ENCODE data around the gene CHST7. TPM values are rescaled to one million over a fixed set of nuclear protein-coding genes. Genes with fewer than 3 reads are reported as not detected.

CHST7 gene
- total RNA-seq, 1 experiment from 2014 or later: 7.7 TPM

GRCh38 chrX:46611658-46612362 is 38.2 kb downstream of the CHST7 start:
- H3K9me2 ChIP-seq (ENCODE audit: insufficient read depth): no peaks in the 10 kb centered on the region
- H3K27ac ChIP-seq (ENCODE audit: low read depth, low read length): no peak overlapping the region
- H3K9ac ChIP-seq (ENCODE audit: low read length): no peak overlapping the region
- no peaks in the 10 kb centered on the region for H3K4me1 ChIP-seq (ENCODE audit: control insufficient read depth in 1 of 2, insufficient read depth in 2 of 2, low read length in 2 of 2)
- ChIA-PET RAD21 (ENCODE audit: low non-redundant PET in 1 of 2, low total read pairs in 2 of 2, uncharacterized antibody in 2 of 2, unreplicated experiment in 2 of 2) (no interaction called here), CTCF (no interaction called here), POLR2A (no interaction called here)
- H3K79me2 ChIP-seq (ENCODE audit: insufficient read depth, low read length): no peaks in the 10 kb centered on the region
- no peaks in the 10 kb centered on the region for H4K20me1 ChIP-seq (ENCODE audit: insufficient read depth)
- no TSS peak for BruUV-seq (replicated peaks)
- H3K4me3 ChIP-seq (replicated peaks in 1 of 2; ENCODE audit: low read depth in 1 of 2, low read length in 2 of 2): no peak overlapping the region
- intact Hi-C loops (cut with micrococcal nuclease): no loop called here
- no peak overlapping the region for H3K4me2 ChIP-seq (ENCODE audit: low read length)
- no peak overlapping the region for H2AFZ ChIP-seq (ENCODE audit: low read depth, low read length, poor library complexity, severe bottlenecking)
- no peaks in the 10 kb centered on the region for H3K36me3 ChIP-seq (ENCODE audit: control insufficient read depth in 1 of 2, insufficient read depth in 2 of 2, low read length in 2 of 2)
- no peaks in the 10 kb centered on the region for H3K27me3 ChIP-seq (ENCODE audit: insufficient read depth, low read length)
- no peak for TF ChIP-seq SRF (IDR thresholded peaks at IDR 0.05; ENCODE audit: low read depth)
- no peak for ATAC-seq
- H3K9me3 ChIP-seq (ENCODE audit: control insufficient read depth in 1 of 2, insufficient read depth in 1 of 2, low read depth in 1 of 2, low read length in 2 of 2): no peaks in the 10 kb centered on the region
- DNase-seq (ENCODE audit: low read depth, low spot score): no peak

- ATAC-seq (no peak), DNase-seq (ENCODE audit: low read depth, low spot score) (no peak)
- Histone ChIP-seq H3K4me2 (ENCODE audit: low read length) (no peak overlapping the region), H3K36me3 (ENCODE audit: control insufficient read depth in 1 of 2, insufficient read depth in 2 of 2, low read length in 2 of 2) (no peaks in the 10 kb centered on the region), H3K9me3 (ENCODE audit: control insufficient read depth in 1 of 2, insufficient read depth in 1 of 2, low read depth in 1 of 2, low read length in 2 of 2) (no peaks in the 10 kb centered on the region), H3K4me1 (ENCODE audit: control insufficient read depth in 1 of 2, insufficient read depth in 2 of 2, low read length in 2 of 2) (no peaks in the 10 kb centered on the region), H3K27me3 (ENCODE audit: insufficient read depth, low read length) (no peaks in the 10 kb centered on the region), H4K20me1 (ENCODE audit: insufficient read depth) (no peaks in the 10 kb centered on the region), H3K27ac (ENCODE audit: low read depth, low read length) (no peak overlapping the region), H3K9me2 (ENCODE audit: insufficient read depth) (no peaks in the 10 kb centered on the region), H3K9ac (ENCODE audit: low read length) (no peak overlapping the region), H3K4me3 (replicated peaks in 1 of 2; ENCODE audit: low read depth in 1 of 2, low read length in 2 of 2) (no peak overlapping the region), H2AFZ (ENCODE audit: low read depth, low read length, poor library complexity, severe bottlenecking) (no peak overlapping the region), H3K79me2 (ENCODE audit: insufficient read depth, low read length) (no peaks in the 10 kb centered on the region)
- RAD21 ChIA-PET (ENCODE audit: low non-redundant PET in 1 of 2, low total read pairs in 2 of 2, uncharacterized antibody in 2 of 2, unreplicated experiment in 2 of 2): no interaction called here
- intact Hi-C loops (cut with micrococcal nuclease): no loop called here
- no TSS peak for BruUV-seq (replicated peaks)
- CTCF ChIA-PET: no interaction called here
- POLR2A ChIA-PET: no interaction called here
- no peak for TF ChIP-seq TCF7L2 (IDR thresholded peaks at IDR 0.05; ENCODE audit: borderline replicate concordance, extremely low read depth, insufficient read depth, insufficient read length)
- TF ChIP-seq ELF1 (IDR thresholded peaks at IDR 0.05; ENCODE audit: borderline replicate concordance, low read depth): no peak
- TF ChIP-seq YY1 (IDR thresholded peaks at IDR 0.05; ENCODE audit: extremely low read depth, insufficient replicate concordance, low read depth, low read length): no peak
- TF ChIP-seq EGR1 (IDR thresholded peaks at IDR 0.05; ENCODE audit: low read depth): no peak
- no peak for TF ChIP-seq CEBPB (IDR thresholded peaks at IDR 0.05; ENCODE audit: low read depth)
- no peak for TF ChIP-seq SP1 (IDR thresholded peaks at IDR 0.05; ENCODE audit: low read depth)
- TF ChIP-seq SRF (IDR thresholded peaks at IDR 0.05; ENCODE audit: low read depth): no peak
- TF ChIP-seq, protein P1, sequence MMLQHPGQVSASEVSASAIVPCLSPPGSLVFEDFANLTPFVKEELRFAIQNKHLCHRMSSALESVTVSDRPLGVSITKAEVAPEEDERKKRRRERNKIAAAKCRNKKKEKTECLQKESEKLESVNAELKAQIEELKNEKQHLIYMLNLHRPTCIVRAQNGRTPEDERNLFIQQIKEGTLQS (IDR thresholded peaks at IDR 0.05): no peak
- no peak for TF ChIP-seq ZNF274 (IDR thresholded peaks at IDR 0.05; ENCODE audit: low read depth, low read length)
- TF ChIP-seq RAD21 (IDR thresholded peaks at IDR 0.05; ENCODE audit: low read depth): no peak
- no peak for TF ChIP-seq SIN3A (IDR thresholded peaks at IDR 0.05; ENCODE audit: low read depth)
- TF ChIP-seq POLR2A (IDR thresholded peaks at IDR 0.05; ENCODE audit: borderline replicate concordance, extremely low read depth, insufficient read depth, insufficient read length): no peak
- TF ChIP-seq, protein P2, sequence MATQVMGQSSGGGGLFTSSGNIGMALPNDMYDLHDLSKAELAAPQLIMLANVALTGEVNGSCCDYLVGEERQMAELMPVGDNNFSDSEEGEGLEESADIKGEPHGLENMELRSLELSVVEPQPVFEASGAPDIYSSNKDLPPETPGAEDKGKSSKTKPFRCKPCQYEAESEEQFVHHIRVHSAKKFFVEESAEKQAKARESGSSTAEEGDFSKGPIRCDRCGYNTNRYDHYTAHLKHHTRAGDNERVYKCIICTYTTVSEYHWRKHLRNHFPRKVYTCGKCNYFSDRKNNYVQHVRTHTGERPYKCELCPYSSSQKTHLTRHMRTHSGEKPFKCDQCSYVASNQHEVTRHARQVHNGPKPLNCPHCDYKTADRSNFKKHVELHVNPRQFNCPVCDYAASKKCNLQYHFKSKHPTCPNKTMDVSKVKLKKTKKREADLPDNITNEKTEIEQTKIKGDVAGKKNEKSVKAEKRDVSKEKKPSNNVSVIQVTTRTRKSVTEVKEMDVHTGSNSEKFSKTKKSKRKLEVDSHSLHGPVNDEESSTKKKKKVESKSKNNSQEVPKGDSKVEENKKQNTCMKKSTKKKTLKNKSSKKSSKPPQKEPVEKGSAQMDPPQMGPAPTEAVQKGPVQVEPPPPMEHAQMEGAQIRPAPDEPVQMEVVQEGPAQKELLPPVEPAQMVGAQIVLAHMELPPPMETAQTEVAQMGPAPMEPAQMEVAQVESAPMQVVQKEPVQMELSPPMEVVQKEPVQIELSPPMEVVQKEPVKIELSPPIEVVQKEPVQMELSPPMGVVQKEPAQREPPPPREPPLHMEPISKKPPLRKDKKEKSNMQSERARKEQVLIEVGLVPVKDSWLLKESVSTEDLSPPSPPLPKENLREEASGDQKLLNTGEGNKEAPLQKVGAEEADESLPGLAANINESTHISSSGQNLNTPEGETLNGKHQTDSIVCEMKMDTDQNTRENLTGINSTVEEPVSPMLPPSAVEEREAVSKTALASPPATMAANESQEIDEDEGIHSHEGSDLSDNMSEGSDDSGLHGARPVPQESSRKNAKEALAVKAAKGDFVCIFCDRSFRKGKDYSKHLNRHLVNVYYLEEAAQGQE (IDR thresholded peaks at IDR 0.05; ENCODE audit: low read depth): no peak
- TF ChIP-seq EZH2 (IDR thresholded peaks at IDR 0.05): no peak
- TF ChIP-seq ZFX (IDR thresholded peaks at IDR 0.05): no peak
- no peak for TF ChIP-seq EZH2phosphoT487 (IDR thresholded peaks at IDR 0.05; ENCODE audit: borderline replicate concordance)
Measured at GRCh38 chrX:46617906-46618305, 44.3 kb downstream of the CHST7 start.

All from HCT116 (cell line).